WTC11 (cell line): ENCODE data around the gene CRTAP. TPM values are rescaled to one million over a fixed set of nuclear protein-coding genes. Genes with fewer than 3 reads are reported as not detected.

Source experiments
- ATAC-seq: fragments of 200-7000 bp; cut with Tn5 transposase; 2 replicates; pipeline ENCODE4 v1.10.0; 2021; ENCODE audit warnings: mild to moderate bottlenecking, moderate library complexity
- CTCF ChIA-PET: fragments of 300-600 bp; sonication (Branson Sonifier 250); formaldehyde crosslinking; loops from one replicate; lab custom pipeline; 2021; ENCODE audit warnings: antibody characterized with exemption; lab: Charles Lee
- POLR2A ChIA-PET: fragments of 350-600 bp; sonication (Branson Sonifier 250); formaldehyde crosslinking; loops from one replicate; lab custom pipeline; 2021; ENCODE audit warnings: antibody characterized with exemption; lab: Charles Lee
- DNase-seq: peaks from one replicate; pipeline ENCODE4 v3.0.0; 2021; ENCODE audit warnings: low spot score
- H3K27ac Mint-ChIP-seq: 2 replicates; pipeline ENCODE4 v1.8.0; 2021; ENCODE audit warnings: mixed read lengths
- H3K27me3 Mint-ChIP-seq: 2 replicates; pipeline ENCODE4 v1.8.0; 2021; ENCODE audit warnings: low read depth, mild to moderate bottlenecking, moderate library complexity, mixed read lengths
- H3K36me3 Mint-ChIP-seq: 2 replicates; pipeline ENCODE4 v1.8.0; 2021; ENCODE audit warnings: mixed read lengths
- H3K4me1 Mint-ChIP-seq: 2 replicates; pipeline ENCODE4 v1.8.0; 2022; ENCODE audit warnings: mixed read lengths
- H3K4me3 Mint-ChIP-seq: 2 replicates; pipeline ENCODE4 v1.8.0; 2021; ENCODE audit warnings: mild to moderate bottlenecking, moderate library complexity, mixed read lengths
- H3K9me3 Mint-ChIP-seq: 2 replicates; pipeline ENCODE4 v1.8.0; 2021; ENCODE audit warnings: mixed read lengths
- AFF4 ChIP-seq: sonication (generic); formaldehyde crosslinking; IDR thresholded peaks from 2 replicates; pipeline ENCODE4 v1.8.1; 2023; ENCODE audit warnings: mild to moderate bottlenecking, missing genetic modification reagents, borderline replicate concordance
- ATF3 ChIP-seq: sonication (generic); formaldehyde crosslinking; conservative IDR thresholded peaks from 2 replicates; pipeline ENCODE4 v1.8.1; 2022; ENCODE audit warnings: mild to moderate bottlenecking, missing genetic modification reagents
- CBFB ChIP-seq: sonication (generic); formaldehyde crosslinking; IDR thresholded peaks from 2 replicates; pipeline ENCODE4 v1.8.1; 2022; ENCODE audit warnings: mild to moderate bottlenecking, low read depth, missing genetic modification reagents
- CDX4 ChIP-seq: fragments of 250-450 bp; sonication (Bioruptor Pico); IDR thresholded peaks from 2 replicates; pipeline ENCODE4 v1.9.0; 2021; ENCODE audit warnings: moderate library complexity, mild to moderate bottlenecking, inconsistent platforms, borderline replicate concordance
- CREB1 ChIP-seq: sonication (generic); formaldehyde crosslinking; IDR thresholded peaks from 2 replicates; pipeline ENCODE4 v1.8.0; 2023; ENCODE audit warnings: mild to moderate bottlenecking, missing genetic modification reagents
- CTCF ChIP-seq: fragments of 200-600 bp; IDR thresholded peaks from 2 replicates; pipeline ENCODE4 v1.8.0; 2022; ENCODE audit warnings: antibody characterized with exemption
- E2F1 ChIP-seq: sonication (generic); formaldehyde crosslinking; IDR thresholded peaks from 2 replicates; pipeline ENCODE4 v1.8.0; 2022; ENCODE audit warnings: mild to moderate bottlenecking, missing genetic modification reagents
- GABPB1 ChIP-seq: sonication (generic); formaldehyde crosslinking; IDR thresholded peaks from 2 replicates; pipeline ENCODE4 v1.8.1; 2023; ENCODE audit warnings: mild to moderate bottlenecking, missing genetic modification reagents
- IRF2 ChIP-seq: sonication (generic); formaldehyde crosslinking; IDR thresholded peaks from 2 replicates; pipeline ENCODE4 v1.8.0; 2022; ENCODE audit warnings: low read depth, missing genetic modification reagents, borderline replicate concordance
- MAX ChIP-seq: sonication (generic); formaldehyde crosslinking; IDR thresholded peaks from 2 replicates; pipeline ENCODE4 v1.8.0; 2022; ENCODE audit warnings: mild to moderate bottlenecking, missing genetic modification reagents
- NR1H2 ChIP-seq: sonication (generic); formaldehyde crosslinking; IDR thresholded peaks from 2 replicates; pipeline ENCODE4 v1.9.0; 2021; ENCODE audit warnings: mild to moderate bottlenecking, moderate library complexity, missing genetic modification reagents
- PRRX2 ChIP-seq: fragments of 250-450 bp; sonication (Bioruptor Pico); IDR thresholded peaks from 2 replicates; pipeline ENCODE4 v1.8.0; 2021; ENCODE audit warnings: mild to moderate bottlenecking
- TCF7 ChIP-seq: sonication (generic); formaldehyde crosslinking; IDR thresholded peaks from 2 replicates; pipeline ENCODE4 v1.8.0; 2022; ENCODE audit warnings: mild to moderate bottlenecking, low read depth, missing genetic modification reagents, moderate library complexity
- ZMAT4 ChIP-seq: fragments of 250-450 bp; sonication (Bioruptor Pico); IDR thresholded peaks from 2 replicates; pipeline ENCODE4 v1.9.0; 2021; ENCODE audit warnings: mild to moderate bottlenecking
- ZNF121 ChIP-seq: sonication (generic); formaldehyde crosslinking; IDR thresholded peaks from 2 replicates; pipeline ENCODE4 v1.8.0; 2023; ENCODE audit warnings: missing genetic modification reagents
- ZNF423 ChIP-seq: fragments of 250-450 bp; sonication (Bioruptor Pico); IDR thresholded peaks from 2 replicates; pipeline ENCODE4 v2.1.2; 2022; ENCODE audit warnings: mild to moderate bottlenecking, moderate library complexity
- ZNF512 ChIP-seq: sonication (generic); formaldehyde crosslinking; IDR thresholded peaks from 2 replicates; pipeline ENCODE4 v1.8.1; 2022; ENCODE audit warnings: missing genetic modification reagents, borderline replicate concordance
- ZNF532 ChIP-seq: fragments of 250-450 bp; sonication (Bioruptor Pico); IDR thresholded peaks from 2 replicates; pipeline ENCODE4 v1.9.0; 2021; ENCODE audit warnings: mild to moderate bottlenecking, borderline replicate concordance
- ZNF671 ChIP-seq: fragments of 250-450 bp; sonication (Bioruptor Pico); IDR thresholded peaks from 2 replicates; pipeline ENCODE4 v1.8.0; 2021; ENCODE audit warnings: mild to moderate bottlenecking
- total RNA-seq: library from RNA; stranded (reverse); gene quantifications from 3 replicates; pipeline ENCODE4 v1.2.3, GENCODE V29; 2021

The CRTAP gene
- total RNA-seq, 1 experiment from 2014 or later, result 156 TPM

GRCh38 chr3:33165372-33165771 is 51.6 kb downstream of the CRTAP start:
- POLR2A ChIA-PET, result no interaction called here
- Mint-ChIP-seq H3K27ac (no peak overlapping the region), H3K36me3 (no peaks in the 10 kb centered on the region), H3K27me3 (no peaks in the 10 kb centered on the region), H3K9me3 (no peaks in the 10 kb centered on the region), H3K4me1 (no peaks in the 10 kb centered on the region), H3K4me3 (no peak overlapping the region)
- TF ChIP-seq PRRX2 (CRISPR knock-in tag) (no peak), GABPB1 (CRISPR knock-in tag) (no peak), ZNF532 (CRISPR knock-in tag) (no peak), AFF4 (CRISPR knock-in tag) (no peak), CBFB (CRISPR knock-in tag) (no peak), CTCF (no peak), ZNF671 (CRISPR knock-in tag) (no peak), ZNF512 (CRISPR knock-in tag) (no peak), NR1H2 (CRISPR knock-in tag) (no peak), CREB1 (CRISPR knock-in tag) (no peak), TCF7 (CRISPR knock-in tag) (no peak), E2F1 (CRISPR knock-in tag) (no peak), ZNF121 (CRISPR knock-in tag) (no peak), ZMAT4 (CRISPR knock-in tag) (no peak), MAX (no peak), ATF3 (CRISPR knock-in tag) (no peak), IRF2 (no peak), ZNF423 (CRISPR knock-in tag) (no peak), CDX4 (CRISPR knock-in tag) (no peak)
- ATAC-seq (no peak), DNase-seq (no peak)
- CTCF ChIA-PET, result no interaction called here
